Activated T-cell treated with anti-CD3 and anti-CD28 coated beads, Interleukin-2, amount 50 U/mL, for 4 hours (primary cell): ENCODE data around the gene LAMB2. TPM values are rescaled to one million over a fixed set of nuclear protein-coding genes. Genes with fewer than 3 reads are reported as not detected.

Experiments used
- ATAC-seq, 2 donors: fragments of 200-7000 bp; cut with Tn5 transposase; one replicate each; pipeline ENCODE4 v1.10.0; 2021
- DNase-seq: peaks from one replicate; pipeline ENCODE4 v3.0.0-alpha.2; 2020
- H3K27me3 Mint-ChIP-seq: one replicate; pipeline ENCODE4 v1.8.0; 2021; ENCODE audit warnings: low read depth, mixed read lengths
- H3K36me3 Mint-ChIP-seq: one replicate; pipeline ENCODE4 v1.8.0; 2022; ENCODE audit warnings: mixed read lengths; ENCODE audit not compliant: insufficient read depth
- H3K4me1 Mint-ChIP-seq: one replicate; pipeline ENCODE4 v1.8.0; 2021; ENCODE audit warnings: low read depth, mixed read lengths
- H3K4me3 Mint-ChIP-seq: one replicate; pipeline ENCODE4 v1.8.0; 2021; ENCODE audit warnings: mild to moderate bottlenecking, moderate library complexity, mixed read lengths
- H3K9me3 Mint-ChIP-seq: one replicate; pipeline ENCODE4 v1.8.0; 2021; ENCODE audit warnings: mixed read lengths
- total RNA-seq, 3 donors: library from RNA; stranded (reverse); gene quantifications; one replicate each; pipeline ENCODE4 v1.2.1, GENCODE V29; 2021

Gene LAMB2
- total RNA-seq, 3 donors from 2014 or later, result 1.6 to 2.4 (median 2.0) TPM

- Mint-ChIP-seq H3K4me1 (peaks cover 18% of the 10 kb centered on the region), H3K9me3 (no peaks in the 10 kb centered on the region), H3K36me3 (peaks cover 18% of the 10 kb centered on the region), H3K27me3 (no peaks in the 10 kb centered on the region), H3K4me3 (peak within 1 kb of the TSS; percentile 87)
- ATAC-seq (peak; percentile 95), DNase-seq (peak; percentile 91)
Measured at GRCh38 chr3:49120438-49121131, 12.3 kb downstream of the LAMB2 start, which contains the start of gene USP19. Gene USP19, minus strand, starts transcription at chr3:49120823. Its CDS starts 1,678 bp downstream, at chr3:49119145.

DNA sequence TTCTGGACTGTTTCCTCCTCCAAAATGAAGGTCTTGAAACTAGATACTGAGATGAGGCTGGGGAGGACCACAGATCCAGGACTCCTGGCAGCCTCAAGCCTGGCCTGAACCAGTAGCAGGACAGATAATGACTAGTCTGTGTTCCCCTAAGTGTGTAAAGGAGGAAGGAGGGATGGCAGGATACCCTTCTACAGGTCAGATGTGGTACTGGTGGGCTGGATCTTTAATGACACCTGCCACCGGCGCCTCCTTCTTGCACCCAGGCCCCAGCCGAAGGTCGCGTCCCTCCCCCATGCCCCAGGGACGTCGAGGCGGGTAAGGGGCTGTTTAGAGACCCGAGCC lies 12.8 kb downstream of the LAMB2 start:
- Mint-ChIP-seq H3K36me3 (peaks cover 23% of the 10 kb centered on the region), H3K4me3 (peak overlapping the region; percentile 87), H3K4me1 (peaks cover 18% of the 10 kb centered on the region), H3K9me3 (no peaks in the 10 kb centered on the region), H3K27me3 (no peaks in the 10 kb centered on the region)
- ATAC-seq (peak; percentile 5 to 9), DNase-seq (no peak)

- H3K9me3 Mint-ChIP-seq, result no peaks in the 10 kb centered on the region
- peak overlapping the region; percentile 87 for H3K4me3 Mint-ChIP-seq
- DNase-seq (no peak), ATAC-seq (no peak)
- peaks cover 18% of the 10 kb centered on the region for H3K4me1 Mint-ChIP-seq
- no peaks in the 10 kb centered on the region for H3K27me3 Mint-ChIP-seq
- peaks cover 28% of the 10 kb centered on the region for H3K36me3 Mint-ChIP-seq
Measured at GRCh38 chr3:49119439-49119838, 13.4 kb downstream of the LAMB2 start.

- Mint-ChIP-seq H3K9me3 (no peaks in the 10 kb centered on the region), H3K4me3 (peak overlapping the region; percentile 87), H3K27me3 (no peaks in the 10 kb centered on the region), H3K36me3 (peaks cover 30% of the 10 kb centered on the region), H3K4me1 (peaks cover 18% of the 10 kb centered on the region)
- ATAC-seq (no peak), DNase-seq (no peak)
Measured at GRCh38 chr3:49119036-49119435, 13.8 kb downstream of the LAMB2 start.

- Mint-ChIP-seq H3K4me1 (peaks cover 1% of the 10 kb centered on the region), H3K27me3 (no peaks in the 10 kb centered on the region), H3K36me3 (peaks cover 38% of the 10 kb centered on the region), H3K9me3 (no peaks in the 10 kb centered on the region), H3K4me3 (no peak overlapping the region)
- ATAC-seq (no peak), DNase-seq (no peak)
Measured at GRCh38 chr3:49112262-49112661, 20.6 kb downstream of the LAMB2 start.

DNA sequence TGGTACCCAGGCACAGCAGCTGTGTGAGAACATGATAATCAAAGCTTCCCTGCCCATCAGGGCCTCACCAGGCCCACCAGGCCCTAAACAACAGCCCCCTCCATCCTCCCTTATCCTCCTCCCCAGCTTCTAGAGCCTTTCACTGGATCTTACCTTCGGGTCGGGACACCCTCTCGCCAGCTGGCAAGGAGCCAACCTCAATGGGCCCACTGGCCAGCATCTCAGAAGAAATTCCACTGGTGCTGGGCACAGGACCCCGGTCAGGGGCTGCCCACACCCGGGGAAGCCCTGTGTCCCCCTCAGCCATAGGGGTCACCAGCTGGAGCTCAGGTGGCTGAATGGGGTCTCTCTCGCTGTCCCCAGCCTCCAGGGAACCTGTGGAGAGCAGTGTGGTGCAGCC lies 21.5 kb downstream of the LAMB2 start:
- Mint-ChIP-seq H3K27me3 (no peaks in the 10 kb centered on the region), H3K4me1 (peaks cover 1% of the 10 kb centered on the region), H3K9me3 (no peaks in the 10 kb centered on the region), H3K36me3 (peaks cover 34% of the 10 kb centered on the region), H3K4me3 (no peak overlapping the region)
- DNase-seq, result no peak
- no peak for ATAC-seq

GRCh38 chr3:49110780-49111179 lies 22.1 kb downstream of the LAMB2 start:
- Mint-ChIP-seq H3K27me3 (no peaks in the 10 kb centered on the region), H3K9me3 (no peaks in the 10 kb centered on the region), H3K4me3 (no peak overlapping the region), H3K4me1 (peaks cover 2% of the 10 kb centered on the region), H3K36me3 (peaks cover 28% of the 10 kb centered on the region)
- ATAC-seq, result no peak
- DNase-seq, result no peak

- H3K4me3 Mint-ChIP-seq, result no peak overlapping the region
- H3K36me3 Mint-ChIP-seq, result peaks cover 15% of the 10 kb centered on the region
- ATAC-seq (no peak), DNase-seq (no peak)
- no peaks in the 10 kb centered on the region for H3K9me3 Mint-ChIP-seq
- no peaks in the 10 kb centered on the region for H3K27me3 Mint-ChIP-seq
- H3K4me1 Mint-ChIP-seq, result peaks cover 25% of the 10 kb centered on the region
Measured at GRCh38 chr3:49108346-49108745, 24.5 kb downstream of the LAMB2 start.

DNA sequence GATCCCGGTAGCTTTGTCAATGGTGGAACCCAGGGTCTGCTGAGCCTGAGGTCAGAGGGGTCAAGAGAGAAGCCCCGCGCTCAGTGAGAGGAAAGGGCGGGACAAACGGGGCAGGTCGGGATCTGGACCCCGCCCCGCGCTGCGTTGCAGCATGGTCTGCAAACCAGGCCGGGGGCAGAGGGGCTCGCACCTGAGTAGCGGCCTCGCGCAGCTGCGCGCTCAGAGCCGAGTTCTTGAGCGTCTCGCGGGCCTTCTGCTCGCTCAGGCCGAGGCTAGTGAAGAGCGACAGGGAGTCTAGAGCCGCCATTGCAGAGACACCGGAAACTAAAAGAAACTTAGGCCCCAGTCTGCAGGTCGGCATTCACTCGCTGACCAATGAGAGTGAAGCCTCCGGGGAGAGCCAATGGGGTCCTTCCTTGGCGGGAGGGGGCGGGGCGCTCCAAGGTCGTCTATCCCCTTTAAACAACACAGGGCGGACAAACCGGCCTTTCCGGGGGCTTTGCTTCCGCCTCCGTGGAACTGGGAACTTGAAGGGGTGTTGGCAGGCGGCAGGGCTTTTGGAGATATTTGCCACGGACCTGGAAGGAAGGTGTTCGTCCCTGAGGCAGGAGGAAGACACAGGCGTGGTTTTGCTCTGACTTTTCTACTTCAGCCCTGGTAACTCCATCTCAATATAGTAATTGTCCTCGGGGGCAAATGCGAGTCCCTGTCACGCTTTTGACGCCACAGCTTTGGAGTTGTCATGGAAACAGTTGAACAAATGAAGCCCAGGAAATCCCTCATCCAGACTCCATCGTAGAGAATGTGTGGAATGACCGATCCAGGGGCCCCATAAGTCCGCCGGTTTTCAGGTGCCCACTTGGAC lies 28.2 kb downstream of the LAMB2 start, which contains the start of gene QARS1:
QARS1 (minus strand) TSS at position 331 of the 865 bp plus-strand sequence; CDS start at position 307, 24 bp downstream.
- no peaks in the 10 kb centered on the region for H3K27me3 Mint-ChIP-seq
- H3K4me1 Mint-ChIP-seq, result peaks cover 29% of the 10 kb centered on the region
- H3K9me3 Mint-ChIP-seq, result no peaks in the 10 kb centered on the region
- H3K4me3 Mint-ChIP-seq, result peak within 1 kb of the TSS; percentile 98
- peak; percentile 98 to 99 for ATAC-seq
- DNase-seq, result peak; percentile 79
- peaks cover 22% of the 10 kb centered on the region for H3K36me3 Mint-ChIP-seq

GRCh38 chr3:49104052-49104426 lies 28.8 kb downstream of the LAMB2 start:
- ATAC-seq, result peak in 1 of 2 donors; percentile 1
- DNase-seq, result no peak
- Mint-ChIP-seq H3K4me1 (peaks cover 29% of the 10 kb centered on the region), H3K9me3 (no peaks in the 10 kb centered on the region), H3K36me3 (peaks cover 21% of the 10 kb centered on the region), H3K27me3 (no peaks in the 10 kb centered on the region), H3K4me3 (peak overlapping the region; percentile 98)

DNA sequence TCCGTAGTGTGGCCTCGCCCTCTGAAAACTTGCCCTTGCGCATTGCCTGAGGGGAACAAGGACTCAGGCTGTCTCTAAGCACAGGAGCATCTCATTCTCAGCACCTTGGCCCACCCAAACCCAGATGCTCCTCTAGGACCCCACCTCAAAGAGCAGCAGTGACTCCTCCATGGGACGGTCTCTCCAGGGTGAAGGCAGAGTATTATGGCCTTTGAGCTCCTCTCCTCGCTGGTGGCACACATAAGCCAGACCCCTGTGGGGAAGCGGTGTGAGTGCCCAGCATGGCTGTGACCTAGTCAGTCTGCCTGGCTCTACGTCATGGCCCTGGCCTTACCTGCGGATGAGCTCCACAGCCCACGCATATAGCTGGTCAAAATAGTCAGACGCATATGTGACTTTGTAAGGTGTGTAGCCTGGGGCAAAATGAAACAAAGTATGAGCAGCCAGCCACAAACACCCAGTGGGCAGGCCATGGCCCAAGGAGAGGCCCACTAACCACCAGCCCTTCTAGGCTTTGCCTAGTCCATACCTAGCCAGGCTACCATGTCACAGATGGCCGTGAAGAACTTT lies 32.7 kb downstream of the LAMB2 start:
- ATAC-seq (no peak), DNase-seq (no peak)
- Mint-ChIP-seq H3K27me3 (no peaks in the 10 kb centered on the region), H3K9me3 (no peaks in the 10 kb centered on the region), H3K36me3 (peaks cover 28% of the 10 kb centered on the region), H3K4me1 (peaks cover 25% of the 10 kb centered on the region), H3K4me3 (no peak overlapping the region)

DNA sequence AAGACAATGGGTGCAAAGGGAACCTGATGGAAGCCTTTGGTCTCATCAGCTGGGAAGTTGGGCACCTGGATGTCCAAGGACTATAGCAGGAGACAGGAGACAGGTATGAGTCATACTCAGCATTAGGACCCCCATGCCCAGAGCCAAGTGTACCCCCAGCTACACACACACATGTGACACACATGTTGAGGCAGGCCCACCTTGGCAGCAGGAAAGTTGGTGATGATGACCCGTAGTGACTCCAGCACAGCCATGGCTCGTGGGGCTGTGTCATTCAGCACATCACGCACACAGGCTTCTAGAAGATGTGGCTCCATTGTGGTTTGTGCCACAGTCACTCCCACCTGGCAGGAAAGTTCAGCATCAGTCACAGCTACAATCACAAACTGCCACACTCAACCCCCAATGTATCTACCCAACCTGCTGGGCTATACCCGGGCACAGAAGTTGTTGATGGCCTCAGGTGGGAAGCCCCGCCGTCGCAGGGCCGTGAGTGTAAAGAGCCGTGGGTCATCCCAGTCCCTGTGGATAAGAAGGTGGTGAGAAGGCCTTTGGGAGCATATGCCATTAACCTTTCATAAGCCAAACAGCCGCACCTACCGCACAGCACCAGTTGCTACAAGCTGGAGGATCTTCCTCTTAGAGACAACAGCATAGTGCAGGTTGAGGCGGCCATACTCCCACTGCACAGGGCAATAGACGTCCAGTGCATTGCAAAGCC lies 33.8 kb downstream of the LAMB2 start:
- Mint-ChIP-seq H3K27me3 (no peaks in the 10 kb centered on the region), H3K36me3 (peaks cover 28% of the 10 kb centered on the region), H3K9me3 (no peaks in the 10 kb centered on the region), H3K4me3 (no peak overlapping the region), H3K4me1 (peaks cover 23% of the 10 kb centered on the region)
- no peak for ATAC-seq
- DNase-seq, result no peak

GRCh38 chr3:49098429-49098828 lies 34.4 kb downstream of the LAMB2 start:
- ATAC-seq, result no peak
- Mint-ChIP-seq H3K27me3 (no peaks in the 10 kb centered on the region), H3K4me1 (peaks cover 16% of the 10 kb centered on the region), H3K9me3 (no peaks in the 10 kb centered on the region), H3K4me3 (no peak overlapping the region), H3K36me3 (peaks cover 28% of the 10 kb centered on the region)
- DNase-seq, result no peak
